Right lobe of liver (tissue), 4 donors: ENCODE measurements around the gene UGT2B28.

Experiments
- POLR2A ChIP-seq: fragments of 450-650 bp; IDR thresholded peaks from one replicate; pipeline ENCODE4 v1.6.1; 2017; ENCODE audit warnings: antibody characterized with exemption, mild to moderate bottlenecking
- TF ChIP-seq, protein P1 (sequence below), 4 donors: fragments of 200-600 bp in 3 of 4; fragments of 450-650 bp in 1 of 4; IDR thresholded peaks; one replicate each; pipeline versions ENCODE4 v1.5.1 to v1.8.0; 2016 to 2022; ENCODE audit warnings: antibody characterized with exemption in 4 of 4, mild to moderate bottlenecking in 2 of 4
- donor health status: DM: no; HTN: no; CAD: no.
- donor health status: DM: no; HTN: no; CAD: no.
- donor health status: DM: no; HTN: yes; CAD: no.

DNA sequence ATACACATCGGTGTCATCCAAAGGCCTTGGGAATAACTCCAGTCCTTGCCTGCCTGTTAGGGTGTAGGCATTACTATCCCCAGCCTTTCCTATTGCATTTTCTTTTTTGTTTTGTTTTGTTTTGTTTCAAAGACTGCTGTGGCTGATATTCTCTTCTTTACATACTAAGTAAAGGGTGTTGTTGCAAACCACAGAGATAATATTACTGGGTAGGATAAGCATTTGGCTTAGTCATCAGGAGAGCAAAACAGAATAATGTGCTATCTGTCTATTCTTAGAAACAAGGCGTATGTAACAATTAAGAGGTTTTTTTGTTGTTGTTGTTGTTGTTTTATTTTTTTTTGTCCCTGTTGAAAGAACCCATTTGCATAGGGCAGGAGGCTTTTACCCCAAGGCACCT lies 41.8 kb downstream of the UGT2B28 start:
- TF ChIP-seq, protein P1, sequence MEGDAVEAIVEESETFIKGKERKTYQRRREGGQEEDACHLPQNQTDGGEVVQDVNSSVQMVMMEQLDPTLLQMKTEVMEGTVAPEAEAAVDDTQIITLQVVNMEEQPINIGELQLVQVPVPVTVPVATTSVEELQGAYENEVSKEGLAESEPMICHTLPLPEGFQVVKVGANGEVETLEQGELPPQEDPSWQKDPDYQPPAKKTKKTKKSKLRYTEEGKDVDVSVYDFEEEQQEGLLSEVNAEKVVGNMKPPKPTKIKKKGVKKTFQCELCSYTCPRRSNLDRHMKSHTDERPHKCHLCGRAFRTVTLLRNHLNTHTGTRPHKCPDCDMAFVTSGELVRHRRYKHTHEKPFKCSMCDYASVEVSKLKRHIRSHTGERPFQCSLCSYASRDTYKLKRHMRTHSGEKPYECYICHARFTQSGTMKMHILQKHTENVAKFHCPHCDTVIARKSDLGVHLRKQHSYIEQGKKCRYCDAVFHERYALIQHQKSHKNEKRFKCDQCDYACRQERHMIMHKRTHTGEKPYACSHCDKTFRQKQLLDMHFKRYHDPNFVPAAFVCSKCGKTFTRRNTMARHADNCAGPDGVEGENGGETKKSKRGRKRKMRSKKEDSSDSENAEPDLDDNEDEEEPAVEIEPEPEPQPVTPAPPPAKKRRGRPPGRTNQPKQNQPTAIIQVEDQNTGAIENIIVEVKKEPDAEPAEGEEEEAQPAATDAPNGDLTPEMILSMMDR (IDR thresholded peaks at IDR 0.05), result no peak
- TF ChIP-seq POLR2A, result no peak
